GM23338 (cell line): Measurements from ENCODE around the gene YOD1. TPM values are rescaled to one million over a fixed set of nuclear protein-coding genes. Genes with fewer than 3 reads are reported as not detected.

Source experiments
- ATAC-seq: fragments of 200-7000 bp; cut with Tn5 transposase; 3 replicates; pipeline ENCODE4 v1.9.1; 2020
- DNase-seq: peaks from one replicate; pipeline ENCODE4 v3.0.0-alpha.2; 2015; ENCODE audit warnings: low spot score
- H2AFZ ChIP-seq: fragments of 200-600 bp; sonication (generic); 2 replicates; pipeline ENCODE4 v1.8.0; 2016; ENCODE audit warnings: antibody characterized with exemption, mild to moderate bottlenecking, moderate library complexity
- H3F3A ChIP-seq: fragments of 200-600 bp; sonication (generic); replicated peaks from 2 replicates; pipeline ENCODE4 v1.8.0; 2017; ENCODE audit warnings: antibody characterized with exemption, mixed run types, low read depth
- H3K27ac ChIP-seq: fragments of 200-600 bp; sonication (generic); 2 replicates; pipeline ENCODE4 v1.6.1; 2016; ENCODE audit warnings: low read depth
- H3K27me3 ChIP-seq: fragments of 200-600 bp; sonication (generic); 2 replicates; pipeline ENCODE4 v1.8.0; 2016; ENCODE audit warnings: mild to moderate bottlenecking, mixed run types, moderate library complexity; ENCODE audit not compliant: insufficient read depth
- H3K36me3 ChIP-seq: fragments of 200-600 bp; sonication (generic); 2 replicates; pipeline ENCODE4 v1.8.0; 2016; ENCODE audit warnings: mild to moderate bottlenecking; ENCODE audit not compliant: insufficient read depth
- H3K4me1 ChIP-seq: fragments of 200-600 bp; sonication (generic); 2 replicates; pipeline ENCODE4 v1.8.0; 2016; ENCODE audit warnings: mild to moderate bottlenecking, moderate library complexity; ENCODE audit not compliant: insufficient read depth
- H3K4me2 ChIP-seq: fragments of 200-600 bp; sonication (generic); 2 replicates; pipeline ENCODE4 v1.7.1; 2017; ENCODE audit warnings: mixed run types
- H3K4me3 ChIP-seq: fragments of 200-600 bp; sonication (generic); 2 replicates; pipeline ENCODE4 v1.6.1; 2016; ENCODE audit warnings: mixed run types
- H3K79me2 ChIP-seq: fragments of 200-600 bp; sonication (generic); replicated peaks from 2 replicates; pipeline ENCODE4 v1.8.0; 2017; ENCODE audit warnings: mild to moderate bottlenecking; ENCODE audit not compliant: insufficient read depth
- H3K9me2 ChIP-seq: fragments of 200-600 bp; sonication (generic); 2 replicates; pipeline ENCODE4 v1.8.0; 2017; ENCODE audit not compliant: insufficient read depth
- H4K20me1 ChIP-seq: fragments of 200-600 bp; sonication (generic); replicated peaks from 2 replicates; pipeline ENCODE4 v1.8.0; 2017; ENCODE audit warnings: mild to moderate bottlenecking; ENCODE audit not compliant: insufficient read depth
- H3K27ac Mint-ChIP-seq: 2 replicates; pipeline ENCODE4 v1.8.0; 2020; ENCODE audit warnings: inconsistent platforms, mild to moderate bottlenecking, moderate library complexity, mixed read lengths
- H3K27me3 Mint-ChIP-seq: 3 replicates; pipeline ENCODE4 v1.8.0; 2022; ENCODE audit warnings: low read depth, mild to moderate bottlenecking, moderate library complexity, mixed read lengths, inconsistent platforms; ENCODE audit not compliant: insufficient read depth, poor library complexity
- H3K36me3 Mint-ChIP-seq: 3 replicates; pipeline ENCODE4 v1.8.0; 2021; ENCODE audit warnings: low read depth, mild to moderate bottlenecking, inconsistent platforms, moderate library complexity, mixed read lengths
- H3K4me1 Mint-ChIP-seq: 3 replicates; pipeline ENCODE4 v1.8.0; 2020; ENCODE audit warnings: mild to moderate bottlenecking, inconsistent platforms, mixed read lengths
- H3K4me3 Mint-ChIP-seq: 3 replicates; pipeline ENCODE4 v1.8.0; 2021; ENCODE audit warnings: moderate library complexity, mild to moderate bottlenecking, inconsistent platforms, mixed read lengths
- H3K9me3 Mint-ChIP-seq: 3 replicates; pipeline ENCODE4 v1.8.0; 2020; ENCODE audit warnings: moderate library complexity, mild to moderate bottlenecking, inconsistent platforms, mixed read lengths
- CREB1 ChIP-seq: fragments of 250-450 bp; sonication (Bioruptor Pico); IDR thresholded peaks from 2 replicates; pipeline ENCODE4 v1.5.0; 2020; ENCODE audit warnings: low read depth, mild to moderate bottlenecking, moderate library complexity
- EZH2 ChIP-seq: fragments of 200-600 bp; sonication (generic); IDR thresholded peaks from one replicate; pipeline ENCODE4 v1.8.0; 2017; ENCODE audit warnings: antibody characterized with exemption, mild to moderate bottlenecking, low read depth; ENCODE audit not compliant: unreplicated experiment
- EZH2phosphoT487 ChIP-seq: fragments of 200-600 bp; sonication (generic); IDR thresholded peaks from one replicate; pipeline ENCODE4 v1.8.1; 2018; ENCODE audit warnings: antibody characterized with exemption; ENCODE audit not compliant: unreplicated experiment
- JUNB ChIP-seq: IDR thresholded peaks from one replicate; pipeline ENCODE4 v1.6.1; 2016; ENCODE audit warnings: antibody characterized with exemption; ENCODE audit not compliant: unreplicated experiment
- NANOG ChIP-seq: IDR thresholded peaks from 2 replicates; pipeline ENCODE4 v1.6.1; 2016; ENCODE audit warnings: antibody characterized with exemption, borderline replicate concordance
- POLR2AphosphoS5 ChIP-seq: IDR thresholded peaks from 2 replicates; pipeline ENCODE4 v1.6.1; 2016; ENCODE audit warnings: antibody characterized with exemption, low read depth
- STAT1 ChIP-seq: IDR thresholded peaks from one replicate; pipeline ENCODE4 v1.6.1; 2016; ENCODE audit warnings: antibody characterized with exemption; ENCODE audit not compliant: unreplicated experiment
- ZNF114 ChIP-seq: fragments of 250-450 bp; sonication (Bioruptor Pico); IDR thresholded peaks from 2 replicates; pipeline ENCODE4 v1.5.0; 2020; ENCODE audit warnings: mild to moderate bottlenecking, moderate library complexity
- ZNF331 ChIP-seq: fragments of 250-450 bp; sonication (Bioruptor Pico); IDR thresholded peaks from 2 replicates; pipeline ENCODE4 v1.5.0; 2020; ENCODE audit warnings: low read depth, mild to moderate bottlenecking, moderate library complexity
- ZNF462 ChIP-seq: fragments of 250-450 bp; sonication (Bioruptor Pico); IDR thresholded peaks from 2 replicates; pipeline ENCODE4 v1.5.0; 2020; ENCODE audit warnings: mild to moderate bottlenecking, moderate library complexity
- polyA plus RNA-seq: library from polyadenylated mRNA; unstranded; fragments of >200 nt; fragmentation: Nextera tagmentation; extraction: Ambion mirVana; gene quantifications from 2 replicates; pipeline ENCODE4 v1.2.1, GENCODE V29; 2016
- total RNA-seq: library from RNA; depleted of rRNA; stranded (reverse); fragments of >200 nt; shearing (Covaris generic); gene quantifications from 2 replicates; pipeline ENCODE4 v1.2.3, GENCODE V29; 2014
- TF ChIP-seq, protein P1 (sequence below), 2 experiments: fragments of 200-600 bp in 1 of 2; sonication (generic) in 1 of 2; conservative IDR thresholded peaks; 2 replicates each; pipeline versions ENCODE4 v1.5.1 to v1.6.1; 2016 to 2017; ENCODE audit warnings: antibody characterized with exemption in 2 of 2, low read depth in 2 of 2, mild to moderate bottlenecking in 2 of 2, moderate library complexity in 1 of 2
- TF ChIP-seq, protein P2 (sequence below): IDR thresholded peaks from one replicate; pipeline ENCODE4 v1.6.1; 2018; ENCODE audit warnings: antibody characterized with exemption; ENCODE audit not compliant: unreplicated experiment
- TF ChIP-seq, protein P3 (sequence below): IDR thresholded peaks from 2 replicates; pipeline ENCODE4 v1.6.1; 2016; ENCODE audit warnings: antibody characterized with exemption

The YOD1 gene
- total and polyA plus RNA-seq, 2 experiments from 2014 or later = 4.6 to 21.9 TPM

DNA sequence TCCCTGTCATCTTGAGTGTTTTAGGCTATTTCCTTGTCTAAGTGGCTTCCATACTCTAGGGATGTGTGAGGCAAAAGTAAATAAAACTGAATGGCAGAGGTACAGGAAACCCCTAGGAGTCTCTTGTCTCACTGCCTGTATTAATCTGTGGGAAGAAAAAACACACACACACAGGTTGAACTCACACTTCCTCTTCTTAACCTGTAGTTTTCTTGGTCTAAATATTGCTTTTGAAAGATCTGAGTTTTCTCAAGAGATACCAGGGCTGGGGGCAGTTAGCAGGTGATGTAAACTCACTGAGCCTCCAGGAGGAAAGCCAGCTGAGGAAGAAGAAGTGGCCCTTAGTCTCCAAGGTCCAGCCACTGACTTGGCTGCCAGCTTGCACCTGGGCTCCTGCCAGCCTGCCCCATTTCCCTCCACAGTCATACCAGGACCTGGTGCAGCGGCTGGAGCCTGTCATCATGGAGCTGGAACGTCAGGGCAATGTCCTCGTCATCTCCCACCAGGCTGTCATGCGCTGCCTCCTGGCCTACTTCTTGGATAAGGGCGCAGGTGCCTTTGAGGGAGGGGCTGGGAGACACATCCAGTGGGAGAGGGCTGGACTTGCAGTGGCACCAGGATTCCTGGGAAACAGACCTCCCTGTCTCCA, 19.0 kb upstream of the YOD1 start:
- Histone ChIP-seq H3K27ac (no peak overlapping the region), H3K27me3 (no peaks in the 10 kb centered on the region)

More for the DNA sequence above, 19.0 kb upstream of the YOD1 start:
- Mint-ChIP-seq H3K27me3 (no peaks in the 10 kb centered on the region), H3K4me1 (no peaks in the 10 kb centered on the region), H3K4me3 (no peak overlapping the region), H3K27ac (no peak overlapping the region), H3K9me3 (no peaks in the 10 kb centered on the region), H3K36me3 (peaks cover 19% of the 10 kb centered on the region)
- Histone ChIP-seq H4K20me1 (peaks cover 3% of the 10 kb centered on the region; the same call in 1 of the 2 replicates), H3F3A (no peaks in the 10 kb centered on the region), H3K4me3 (no peak overlapping the region), H2AFZ (no peak overlapping the region), H3K4me2 (no peak overlapping the region), H3K9me2 (no peaks in the 10 kb centered on the region), H3K4me1 (no peaks in the 10 kb centered on the region), H3K36me3 (peaks cover 4% of the 10 kb centered on the region; the same call in 1 of the 2 replicates), H3K79me2 (no peaks in the 10 kb centered on the region)
- TF ChIP-seq ZNF114 (CRISPR knock-in tag) (no peak), STAT1 (no peak), EZH2 (no peak), JUNB (no peak), POLR2AphosphoS5 (no peak), ZNF462 (CRISPR knock-in tag) (no peak), ZNF331 (no peak), CREB1 (CRISPR knock-in tag) (no peak), NANOG (no peak), EZH2phosphoT487 (no peak)
- TF ChIP-seq, protein P1, sequence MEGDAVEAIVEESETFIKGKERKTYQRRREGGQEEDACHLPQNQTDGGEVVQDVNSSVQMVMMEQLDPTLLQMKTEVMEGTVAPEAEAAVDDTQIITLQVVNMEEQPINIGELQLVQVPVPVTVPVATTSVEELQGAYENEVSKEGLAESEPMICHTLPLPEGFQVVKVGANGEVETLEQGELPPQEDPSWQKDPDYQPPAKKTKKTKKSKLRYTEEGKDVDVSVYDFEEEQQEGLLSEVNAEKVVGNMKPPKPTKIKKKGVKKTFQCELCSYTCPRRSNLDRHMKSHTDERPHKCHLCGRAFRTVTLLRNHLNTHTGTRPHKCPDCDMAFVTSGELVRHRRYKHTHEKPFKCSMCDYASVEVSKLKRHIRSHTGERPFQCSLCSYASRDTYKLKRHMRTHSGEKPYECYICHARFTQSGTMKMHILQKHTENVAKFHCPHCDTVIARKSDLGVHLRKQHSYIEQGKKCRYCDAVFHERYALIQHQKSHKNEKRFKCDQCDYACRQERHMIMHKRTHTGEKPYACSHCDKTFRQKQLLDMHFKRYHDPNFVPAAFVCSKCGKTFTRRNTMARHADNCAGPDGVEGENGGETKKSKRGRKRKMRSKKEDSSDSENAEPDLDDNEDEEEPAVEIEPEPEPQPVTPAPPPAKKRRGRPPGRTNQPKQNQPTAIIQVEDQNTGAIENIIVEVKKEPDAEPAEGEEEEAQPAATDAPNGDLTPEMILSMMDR (conservative IDR thresholded peaks at IDR 0.05; ENCODE audit: low read depth in 2 of 2) = no peak
- TF ChIP-seq, protein P2, sequence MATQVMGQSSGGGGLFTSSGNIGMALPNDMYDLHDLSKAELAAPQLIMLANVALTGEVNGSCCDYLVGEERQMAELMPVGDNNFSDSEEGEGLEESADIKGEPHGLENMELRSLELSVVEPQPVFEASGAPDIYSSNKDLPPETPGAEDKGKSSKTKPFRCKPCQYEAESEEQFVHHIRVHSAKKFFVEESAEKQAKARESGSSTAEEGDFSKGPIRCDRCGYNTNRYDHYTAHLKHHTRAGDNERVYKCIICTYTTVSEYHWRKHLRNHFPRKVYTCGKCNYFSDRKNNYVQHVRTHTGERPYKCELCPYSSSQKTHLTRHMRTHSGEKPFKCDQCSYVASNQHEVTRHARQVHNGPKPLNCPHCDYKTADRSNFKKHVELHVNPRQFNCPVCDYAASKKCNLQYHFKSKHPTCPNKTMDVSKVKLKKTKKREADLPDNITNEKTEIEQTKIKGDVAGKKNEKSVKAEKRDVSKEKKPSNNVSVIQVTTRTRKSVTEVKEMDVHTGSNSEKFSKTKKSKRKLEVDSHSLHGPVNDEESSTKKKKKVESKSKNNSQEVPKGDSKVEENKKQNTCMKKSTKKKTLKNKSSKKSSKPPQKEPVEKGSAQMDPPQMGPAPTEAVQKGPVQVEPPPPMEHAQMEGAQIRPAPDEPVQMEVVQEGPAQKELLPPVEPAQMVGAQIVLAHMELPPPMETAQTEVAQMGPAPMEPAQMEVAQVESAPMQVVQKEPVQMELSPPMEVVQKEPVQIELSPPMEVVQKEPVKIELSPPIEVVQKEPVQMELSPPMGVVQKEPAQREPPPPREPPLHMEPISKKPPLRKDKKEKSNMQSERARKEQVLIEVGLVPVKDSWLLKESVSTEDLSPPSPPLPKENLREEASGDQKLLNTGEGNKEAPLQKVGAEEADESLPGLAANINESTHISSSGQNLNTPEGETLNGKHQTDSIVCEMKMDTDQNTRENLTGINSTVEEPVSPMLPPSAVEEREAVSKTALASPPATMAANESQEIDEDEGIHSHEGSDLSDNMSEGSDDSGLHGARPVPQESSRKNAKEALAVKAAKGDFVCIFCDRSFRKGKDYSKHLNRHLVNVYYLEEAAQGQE = no peak
- TF ChIP-seq, protein P3, sequence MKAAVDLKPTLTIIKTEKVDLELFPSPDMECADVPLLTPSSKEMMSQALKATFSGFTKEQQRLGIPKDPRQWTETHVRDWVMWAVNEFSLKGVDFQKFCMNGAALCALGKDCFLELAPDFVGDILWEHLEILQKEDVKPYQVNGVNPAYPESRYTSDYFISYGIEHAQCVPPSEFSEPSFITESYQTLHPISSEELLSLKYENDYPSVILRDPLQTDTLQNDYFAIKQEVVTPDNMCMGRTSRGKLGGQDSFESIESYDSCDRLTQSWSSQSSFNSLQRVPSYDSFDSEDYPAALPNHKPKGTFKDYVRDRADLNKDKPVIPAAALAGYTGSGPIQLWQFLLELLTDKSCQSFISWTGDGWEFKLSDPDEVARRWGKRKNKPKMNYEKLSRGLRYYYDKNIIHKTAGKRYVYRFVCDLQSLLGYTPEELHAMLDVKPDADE = no peak
- DNase-seq = no peak
- no peak for ATAC-seq
